ENCODE data around the gene HOMER1. TPM values are rescaled to one million over a fixed set of nuclear protein-coding genes. Genes with fewer than 3 reads are reported as not detected.

HOMER1 gene
- polyA plus RNA-seq, 1 donor from 2014 or later, result 30.6 TPM

GRCh38 chr5:79508794-79509193 is 5.1 kb downstream of the HOMER1 start:
- H2AFZ ChIP-seq (ENCODE audit: low read depth, low read length), result no peak overlapping the region
- peak overlapping the region; percentile 84 for H3K4me3 ChIP-seq (ENCODE audit: low read length)
- no peaks in the 10 kb centered on the region for H3K27me3 ChIP-seq (ENCODE audit: insufficient read depth, low read depth, low read length)
- H3K4me2 ChIP-seq (ENCODE audit: low read length), result peak overlapping the region; percentile 58
- H3F3A ChIP-seq (ENCODE audit: insufficient read depth, low read length, poor library complexity, severe bottlenecking), result no peaks in the 10 kb centered on the region
- TF ChIP-seq, protein P1, sequence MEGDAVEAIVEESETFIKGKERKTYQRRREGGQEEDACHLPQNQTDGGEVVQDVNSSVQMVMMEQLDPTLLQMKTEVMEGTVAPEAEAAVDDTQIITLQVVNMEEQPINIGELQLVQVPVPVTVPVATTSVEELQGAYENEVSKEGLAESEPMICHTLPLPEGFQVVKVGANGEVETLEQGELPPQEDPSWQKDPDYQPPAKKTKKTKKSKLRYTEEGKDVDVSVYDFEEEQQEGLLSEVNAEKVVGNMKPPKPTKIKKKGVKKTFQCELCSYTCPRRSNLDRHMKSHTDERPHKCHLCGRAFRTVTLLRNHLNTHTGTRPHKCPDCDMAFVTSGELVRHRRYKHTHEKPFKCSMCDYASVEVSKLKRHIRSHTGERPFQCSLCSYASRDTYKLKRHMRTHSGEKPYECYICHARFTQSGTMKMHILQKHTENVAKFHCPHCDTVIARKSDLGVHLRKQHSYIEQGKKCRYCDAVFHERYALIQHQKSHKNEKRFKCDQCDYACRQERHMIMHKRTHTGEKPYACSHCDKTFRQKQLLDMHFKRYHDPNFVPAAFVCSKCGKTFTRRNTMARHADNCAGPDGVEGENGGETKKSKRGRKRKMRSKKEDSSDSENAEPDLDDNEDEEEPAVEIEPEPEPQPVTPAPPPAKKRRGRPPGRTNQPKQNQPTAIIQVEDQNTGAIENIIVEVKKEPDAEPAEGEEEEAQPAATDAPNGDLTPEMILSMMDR (IDR thresholded peaks at IDR 0.05; ENCODE audit: poor library complexity, severe bottlenecking), result no peak
- TF ChIP-seq SMC3 (conservative IDR thresholded peaks at IDR 0.05; ENCODE audit: poor library complexity), result no peak
- H3K9me3 ChIP-seq (ENCODE audit: low read length), result no peaks in the 10 kb centered on the region
- no peaks in the 10 kb centered on the region for H3K36me3 ChIP-seq (ENCODE audit: insufficient read depth, low read length)
- H3K9me2 ChIP-seq (ENCODE audit: insufficient read depth, low read length), result no peaks in the 10 kb centered on the region
- no peak overlapping the region for H3K9ac ChIP-seq (ENCODE audit: low read length)
- no peak overlapping the region for H3K27ac ChIP-seq (ENCODE audit: low read length)
- no peaks in the 10 kb centered on the region for H4K20me1 ChIP-seq (ENCODE audit: insufficient read depth)
- peaks cover 74% of the 10 kb centered on the region for H3K79me2 ChIP-seq (replicated peaks; ENCODE audit: insufficient read depth, low read length)

GRCh38 chr5:79508354-79508753 is 5.6 kb downstream of the HOMER1 start:
- H3K79me2 ChIP-seq (replicated peaks; ENCODE audit: insufficient read depth, low read length), result peaks cover 77% of the 10 kb centered on the region
- peak overlapping the region; percentile 84 for H3K4me3 ChIP-seq (ENCODE audit: low read length)
- no peak overlapping the region for H3K27ac ChIP-seq (ENCODE audit: low read length)

More at GRCh38 chr5:79508354-79508753, 5.6 kb downstream of the HOMER1 start:
- Histone ChIP-seq H3K9me2 (ENCODE audit: insufficient read depth, low read length) (no peaks in the 10 kb centered on the region), H3K9me3 (ENCODE audit: low read length) (no peaks in the 10 kb centered on the region), H3K9ac (ENCODE audit: low read length) (no peak overlapping the region), H3K4me2 (ENCODE audit: low read length) (peak overlapping the region; percentile 22), H4K20me1 (ENCODE audit: insufficient read depth) (no peaks in the 10 kb centered on the region), H2AFZ (ENCODE audit: low read depth, low read length) (no peak overlapping the region), H3K36me3 (ENCODE audit: insufficient read depth, low read length) (no peaks in the 10 kb centered on the region), H3K27me3 (ENCODE audit: insufficient read depth, low read depth, low read length) (no peaks in the 10 kb centered on the region), H3F3A (ENCODE audit: insufficient read depth, low read length, poor library complexity, severe bottlenecking) (no peaks in the 10 kb centered on the region)
- TF ChIP-seq SMC3 (conservative IDR thresholded peaks at IDR 0.05; ENCODE audit: poor library complexity), result no peak
- no peak for TF ChIP-seq POLR2AphosphoS5 (IDR thresholded peaks at IDR 0.05)
- TF ChIP-seq MXI1 (conservative IDR thresholded peaks at IDR 0.05; ENCODE audit: poor library complexity, severe bottlenecking), result peak; percentile 16
- TF ChIP-seq, protein P1 (IDR thresholded peaks at IDR 0.05; ENCODE audit: poor library complexity, severe bottlenecking), result no peak
- no peak for TF ChIP-seq TAF1 (IDR thresholded peaks at IDR 0.05; ENCODE audit: low read depth)
- no peak for TF ChIP-seq REST (IDR thresholded peaks at IDR 0.05; ENCODE audit: borderline replicate concordance)
- TF ChIP-seq RAD21 (conservative IDR thresholded peaks at IDR 0.05), result no peak

Measured in neural cell (in vitro differentiated cells).